Left ventricle myocardium inferior (tissue), 1 donor: ENCODE measurements around the gene NFE2L2. TPM values are rescaled to one million over a fixed set of nuclear protein-coding genes. Genes with fewer than 3 reads are reported as not detected.
A peak's percentile ranks its signal among the peaks of the same experiment; 100 is the strongest.

Source experiments
- DNase-seq: peaks from one replicate; pipeline ENCODE4 v3.0.0-alpha.2; 2020
- H3K27ac ChIP-seq: fragments of 200-600 bp; replicated peaks from 2 replicates; pipeline ENCODE4 v1.8.0; 2021
- H3K27me3 ChIP-seq: fragments of 200-600 bp; 2 replicates; pipeline ENCODE4 v1.8.0; 2021; ENCODE audit warnings: low read depth
- H3K36me3 ChIP-seq: fragments of 200-600 bp; 2 replicates; pipeline ENCODE4 v1.8.0; 2021
- H3K4me1 ChIP-seq: fragments of 200-600 bp; 2 replicates; pipeline ENCODE4 v1.8.0; 2021
- H3K4me3 ChIP-seq: fragments of 200-600 bp; 2 replicates; pipeline ENCODE4 v1.8.0; 2021; ENCODE audit warnings: mild to moderate bottlenecking, moderate library complexity
- H3K9me3 ChIP-seq: fragments of 200-600 bp; replicated peaks from 2 replicates; pipeline ENCODE4 v1.8.0; 2021
- CTCF ChIP-seq: fragments of 200-600 bp; IDR thresholded peaks from 2 replicates; pipeline ENCODE4 v1.8.0; 2021; ENCODE audit warnings: antibody characterized with exemption, mild to moderate bottlenecking, borderline replicate concordance
- intact Hi-C: fragments of 100-400 bp; cut with micrococcal nuclease; formaldehyde crosslinking; loops from one replicate; pipeline ENCODE4 v1.11.0; 2022
- total RNA-seq: library from RNA; stranded (reverse); fragmentation: NEBNext Ultra II Directional; extraction: Animal tissue kit (Norgen Biotek cat#: 25700); gene quantifications from one replicate; pipeline ENCODE4 v1.2.1, GENCODE V29; 2021
- donor health status: DM: no; HTN: yes; CAD: no; lungs with severe emphysema.

Gene NFE2L2
- total RNA-seq, 1 donor from 2014 or later = 50.7 TPM

- intact Hi-C loops = no loop called here
- Histone ChIP-seq H3K36me3 (no peaks in the 10 kb centered on the region), H3K27ac (peak overlapping the region; percentile 87), H3K27me3 (no peaks in the 10 kb centered on the region), H3K4me1 (peaks cover 100% of the 10 kb centered on the region), H3K9me3 (no peaks in the 10 kb centered on the region), H3K4me3 (peak overlapping the region; percentile 49)
- no peak for DNase-seq
- no peak for TF ChIP-seq CTCF
Observed at GRCh38 chr2:177241711-177242120, 22.8 kb downstream of the NFE2L2 start.

- no peak for TF ChIP-seq CTCF
- Histone ChIP-seq H3K4me1 (peaks cover 100% of the 10 kb centered on the region), H3K4me3 (peak overlapping the region; percentile 40), H3K36me3 (peaks cover 4% of the 10 kb centered on the region), H3K9me3 (no peaks in the 10 kb centered on the region), H3K27me3 (no peaks in the 10 kb centered on the region), H3K27ac (peak overlapping the region; percentile 87)
- no peak for DNase-seq
- intact Hi-C loops = no loop called here
Observed at GRCh38 chr2:177239932-177240630, 24.4 kb downstream of the NFE2L2 start.

DNA sequence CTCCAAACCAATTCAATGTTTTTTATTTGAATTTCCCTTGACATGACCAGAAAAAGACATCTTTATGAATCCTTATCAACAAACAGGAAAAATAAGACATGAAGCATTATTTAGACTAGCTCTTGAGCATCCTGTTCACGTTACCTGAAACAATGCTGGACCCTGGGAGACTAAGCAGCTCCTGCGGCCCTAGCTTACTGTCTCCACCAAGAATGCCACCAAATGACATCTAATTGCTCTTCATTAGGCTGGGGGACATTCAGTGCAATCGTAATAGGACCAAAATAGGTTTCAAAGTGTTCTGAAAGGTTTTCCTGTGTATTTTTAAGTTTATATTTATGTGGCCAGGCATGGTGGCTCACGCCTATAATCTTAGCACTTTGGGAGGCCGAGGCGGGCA, 25.5 kb downstream of the NFE2L2 start:
- Histone ChIP-seq H3K36me3 (peaks cover 8% of the 10 kb centered on the region), H3K9me3 (no peaks in the 10 kb centered on the region), H3K4me1 (peaks cover 100% of the 10 kb centered on the region), H3K4me3 (peak overlapping the region; percentile 40), H3K27me3 (no peaks in the 10 kb centered on the region), H3K27ac (peak overlapping the region; percentile 87)
- intact Hi-C loops = no loop called here
- DNase-seq = no peak
- no peak for TF ChIP-seq CTCF

GRCh38 chr2:177237932-177238331, 26.6 kb downstream of the NFE2L2 start:
- intact Hi-C loops = no loop called here
- H3K4me1 ChIP-seq = peaks cover 100% of the 10 kb centered on the region

DNA sequence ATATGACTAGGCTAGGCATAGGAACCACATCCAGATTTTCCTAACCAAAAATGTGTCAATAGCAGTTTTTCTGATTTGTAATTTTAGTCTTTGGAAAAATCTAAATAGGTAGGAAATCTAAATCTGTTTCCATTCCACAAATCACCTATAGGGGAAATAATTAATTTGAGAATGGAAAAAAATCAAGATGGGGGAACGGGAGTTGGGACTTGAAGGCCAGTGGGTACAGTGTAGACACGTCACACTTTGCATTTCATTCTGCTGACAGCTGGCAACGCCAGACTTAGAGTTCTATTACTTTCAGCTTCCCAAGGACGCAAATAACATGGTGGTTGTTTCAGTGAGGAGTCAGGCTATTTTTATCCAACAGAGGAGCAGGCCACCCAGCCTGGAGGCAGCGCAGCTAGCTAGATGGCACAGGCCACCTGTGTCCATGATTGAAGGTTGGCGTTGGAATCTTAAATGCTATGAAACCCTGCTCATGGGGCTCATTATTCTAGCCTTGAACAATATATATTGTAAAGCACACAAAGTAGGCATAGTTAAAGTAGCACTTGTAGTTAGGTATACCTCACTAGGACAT, 28.6 kb downstream of the NFE2L2 start:
- Histone ChIP-seq H3K36me3 (peaks cover 39% of the 10 kb centered on the region), H3K27ac (peak overlapping the region; percentile 87), H3K4me3 (no peak overlapping the region), H3K27me3 (no peaks in the 10 kb centered on the region), H3K9me3 (no peaks in the 10 kb centered on the region), H3K4me1 (peaks cover 99% of the 10 kb centered on the region)
- TF ChIP-seq CTCF = peak; percentile 16
- intact Hi-C loops = no loop called here
- no peak for DNase-seq

More at GRCh38 chr2:177237932-177238331, 26.6 kb downstream of the NFE2L2 start:
- Histone ChIP-seq H3K27me3 (no peaks in the 10 kb centered on the region), H3K4me3 (no peak overlapping the region), H3K36me3 (peaks cover 20% of the 10 kb centered on the region), H3K27ac (peak overlapping the region; percentile 87), H3K9me3 (no peaks in the 10 kb centered on the region)
- no peak for TF ChIP-seq CTCF
- no peak for DNase-seq
